Mesendoderm (in vitro differentiated cells): ENCODE measurements around the gene FRYL.

ENCODE experiments used
- DNase-seq: peaks from one replicate; pipeline ENCODE4 v3.0.0; 2013
- H2AK5ac ChIP-seq: 2 replicates; pipeline ENCODE4 v1.6.1; 2013; ENCODE audit warnings: low read length, inconsistent platforms
- H2BK120ac ChIP-seq: 2 replicates; pipeline ENCODE4 v1.6.1; 2013; ENCODE audit warnings: low read depth, mild to moderate bottlenecking, low read length, moderate library complexity, mixed read lengths
- H2BK15ac ChIP-seq: replicated peaks from 2 replicates; pipeline ENCODE4 v1.6.1; 2013; ENCODE audit warnings: low read depth, mild to moderate bottlenecking, moderate library complexity
- H2BK5ac ChIP-seq: 2 replicates; pipeline ENCODE4 v1.6.1; 2013; ENCODE audit warnings: low read length, inconsistent platforms
- H3K18ac ChIP-seq: 2 replicates; pipeline ENCODE4 v1.6.1; 2013; ENCODE audit warnings: mild to moderate bottlenecking, low read length, mixed read lengths
- H3K23ac ChIP-seq: one replicate; pipeline ENCODE4 v1.6.1; 2013; ENCODE audit warnings: low read length
- H3K27ac ChIP-seq: 2 replicates; pipeline ENCODE4 v1.5.1; 2013; ENCODE audit warnings: low read depth, mild to moderate bottlenecking, inconsistent platforms, low read length, moderate library complexity
- H3K27me3 ChIP-seq: 2 replicates; pipeline ENCODE4 v1.6.1; 2013; ENCODE audit warnings: low read length, control low read depth, mild to moderate bottlenecking, inconsistent platforms; ENCODE audit not compliant: insufficient read depth, poor library complexity
- H3K36me3 ChIP-seq: 2 replicates; pipeline ENCODE4 v1.6.1; 2013; ENCODE audit warnings: low read length, inconsistent platforms; ENCODE audit not compliant: control insufficient read depth, insufficient read depth
- H3K4ac ChIP-seq: one replicate; pipeline ENCODE4 v1.6.1; 2013; ENCODE audit warnings: low read depth, mild to moderate bottlenecking, low read length, moderate library complexity
- H3K4me1 ChIP-seq: 2 replicates; pipeline ENCODE4 v1.6.1; 2013; ENCODE audit warnings: low read depth, low read length, inconsistent platforms; ENCODE audit not compliant: control insufficient read depth
- H3K4me2 ChIP-seq: 2 replicates; pipeline ENCODE4 v1.6.1; 2013; ENCODE audit warnings: low read length
- H3K4me3 ChIP-seq: 2 replicates; pipeline ENCODE4 v1.5.1; 2013; ENCODE audit warnings: mild to moderate bottlenecking, low read length
- H3K56ac ChIP-seq: one replicate; pipeline ENCODE4 v1.6.1; 2013; ENCODE audit warnings: low read length
- H3K79me1 ChIP-seq: 2 replicates; pipeline ENCODE4 v1.6.1; 2013; ENCODE audit warnings: low read length, inconsistent platforms
- H3K79me2 ChIP-seq: 2 replicates; pipeline ENCODE4 v1.6.1; 2013; ENCODE audit warnings: mild to moderate bottlenecking, low read length; ENCODE audit not compliant: control insufficient read depth, insufficient read depth
- H3K9ac ChIP-seq: 2 replicates; pipeline ENCODE4 v1.6.1; 2013; ENCODE audit warnings: low read length, inconsistent platforms
- H4K5ac ChIP-seq: one replicate; pipeline ENCODE4 v1.6.1; 2013; ENCODE audit warnings: low read length
- H4K8ac ChIP-seq: one replicate; pipeline ENCODE4 v1.6.1; 2013; ENCODE audit warnings: low read depth, mild to moderate bottlenecking, control low read depth, low read length, moderate library complexity
- WGBS: extraction: QIAGEN DNeasy Blood & Tissue Kit; methylation state at CpG from one replicate; pipeline ENCODE4 v1.1.7; 2013; ENCODE audit warnings: low lambda C conversion rate, missing lambda C conversion rate; ENCODE audit not compliant: insufficient coverage; ENCODE audit errors: extremely low coverage; 5-methylcytosine and 5-hydroxymethylcytosine counted together

Gene FRYL

DNA sequence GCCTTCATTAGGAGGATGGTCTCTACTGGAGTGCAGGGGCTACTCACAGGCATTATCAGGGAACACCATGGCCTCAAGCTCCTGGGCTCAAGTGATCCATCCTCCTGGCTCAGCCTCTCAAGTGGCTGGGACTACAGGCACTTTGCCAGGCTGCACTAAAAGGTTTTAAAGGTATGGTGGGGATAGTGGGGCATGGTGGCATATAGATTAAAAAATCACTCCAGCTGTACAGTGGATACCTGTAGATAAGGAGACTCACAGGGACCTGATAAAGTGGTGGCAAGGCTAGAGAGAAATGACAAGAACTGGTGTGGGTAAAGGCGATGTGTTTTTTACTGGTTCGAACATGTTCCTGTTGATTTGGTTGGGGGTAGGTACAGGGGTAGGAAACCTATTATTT lies 284.1 kb downstream of the FRYL start:
- no peak overlapping the region for H3K27ac ChIP-seq
- no peak overlapping the region for H2BK15ac ChIP-seq
- H4K8ac ChIP-seq: no peak overlapping the region
- H3K4me2 ChIP-seq: no peak overlapping the region
- no peak overlapping the region for H3K4me3 ChIP-seq
- DNase-seq: no peak
- no peak overlapping the region for H3K4ac ChIP-seq
- no CpG with 5 or more reads among the region's 2 CpGs for WGBS
- no peaks in the 10 kb centered on the region for H3K4me1 ChIP-seq
- H3K18ac ChIP-seq: no peak overlapping the region
- H3K27me3 ChIP-seq: peaks cover 8% of the 10 kb centered on the region
- H2AK5ac ChIP-seq: no peak overlapping the region
- no peak overlapping the region for H3K9ac ChIP-seq
- no peak overlapping the region for H4K5ac ChIP-seq
- H3K36me3 ChIP-seq: peaks cover 2% of the 10 kb centered on the region
- H2BK120ac ChIP-seq: no peak overlapping the region
- H3K56ac ChIP-seq: no peak overlapping the region
- no peaks in the 10 kb centered on the region for H3K79me2 ChIP-seq
- H2BK5ac ChIP-seq: no peak overlapping the region
- H3K79me1 ChIP-seq: no peaks in the 10 kb centered on the region
- H3K23ac ChIP-seq: no peak overlapping the region

DNA sequence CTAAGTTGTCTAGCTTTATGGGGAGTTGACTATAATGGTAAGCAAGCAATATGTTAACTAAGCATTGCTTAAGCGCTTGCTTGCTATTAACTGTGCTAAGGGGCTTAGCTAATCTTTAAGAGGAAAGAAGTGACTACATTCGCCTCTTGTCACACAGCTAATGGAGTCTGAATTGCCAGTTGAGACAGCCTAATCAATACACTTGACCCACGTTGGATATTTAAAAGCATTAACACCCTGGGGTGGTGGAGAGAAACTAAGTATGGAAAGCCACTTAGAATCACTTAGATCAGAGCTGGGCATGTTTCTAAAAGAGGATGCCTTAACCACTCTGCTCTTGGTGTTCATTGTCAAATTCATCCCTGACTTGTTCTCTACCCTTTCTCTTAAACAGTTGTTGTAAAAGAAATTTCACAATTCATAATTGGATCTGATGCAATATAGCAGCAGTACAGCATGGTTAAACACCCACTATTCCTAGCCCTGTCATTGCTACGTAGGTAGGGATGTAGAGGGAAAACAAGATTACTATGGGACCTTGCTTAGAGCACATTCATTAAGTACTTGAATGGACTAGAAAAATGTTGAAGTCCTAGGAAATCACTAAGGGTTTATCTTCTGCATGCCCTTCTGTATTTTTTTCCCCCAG lies 286.5 kb downstream of the FRYL start:
- Histone ChIP-seq H2BK120ac (no peak overlapping the region), H2BK5ac (no peak overlapping the region), H3K23ac (no peak overlapping the region), H3K4me1 (no peaks in the 10 kb centered on the region), H3K27me3 (peaks cover 24% of the 10 kb centered on the region), H3K36me3 (no peaks in the 10 kb centered on the region), H3K4me3 (no peak overlapping the region), H3K4ac (no peak overlapping the region), H3K27ac (no peak overlapping the region), H2AK5ac (no peak overlapping the region), H2BK15ac (no peak overlapping the region), H3K4me2 (no peak overlapping the region), H3K79me2 (no peaks in the 10 kb centered on the region), H3K9ac (no peak overlapping the region), H3K79me1 (no peaks in the 10 kb centered on the region), H4K8ac (no peak overlapping the region), H3K56ac (no peak overlapping the region), H3K18ac (no peak overlapping the region), H4K5ac (no peak overlapping the region)
- DNase-seq: no peak
- WGBS: no CpG with 5 or more reads among the region's 4 CpGs

DNA sequence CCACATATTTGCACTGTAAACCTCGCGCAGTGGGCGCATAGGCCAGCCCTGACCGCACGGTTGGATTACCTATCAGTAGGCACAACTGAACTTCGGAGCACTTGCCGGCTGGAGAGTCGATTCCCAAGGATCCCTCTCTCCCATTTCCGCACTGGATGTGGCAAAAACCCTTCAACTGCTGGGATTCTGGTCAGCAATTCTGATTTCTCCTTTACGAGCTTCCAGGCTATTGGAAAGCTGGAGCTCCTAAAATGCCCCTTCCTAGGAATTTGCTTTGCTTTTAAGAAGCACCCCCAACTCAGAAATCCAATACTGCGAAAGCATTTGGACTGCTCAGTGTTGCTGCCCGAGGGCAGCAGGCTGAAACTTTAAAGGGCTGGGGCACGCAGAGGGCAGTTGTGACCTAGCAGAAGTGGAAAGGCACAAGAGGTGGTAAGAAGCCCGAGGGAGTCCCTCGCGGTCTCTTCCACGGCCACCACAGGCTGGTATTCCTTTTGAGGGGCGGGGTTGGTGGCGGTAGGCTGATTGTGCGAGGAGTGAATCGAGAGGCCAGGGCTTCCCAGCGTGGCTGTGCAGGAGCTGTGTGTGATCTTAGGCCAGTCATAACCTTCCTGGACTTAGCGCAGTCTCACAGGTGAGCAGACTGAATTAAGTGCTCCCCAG lies 288.4 kb downstream of the FRYL start:
- Histone ChIP-seq H3K4me2 (peak overlapping the region; percentile 2), H3K23ac (no peak overlapping the region), H3K79me1 (no peaks in the 10 kb centered on the region), H3K18ac (no peak overlapping the region), H3K79me2 (no peaks in the 10 kb centered on the region), H3K9ac (no peak overlapping the region), H3K27ac (no peak overlapping the region), H3K56ac (no peak overlapping the region), H2BK120ac (no peak overlapping the region), H4K8ac (no peak overlapping the region), H3K4me3 (no peak overlapping the region), H3K27me3 (peaks cover 28% of the 10 kb centered on the region), H3K36me3 (no peaks in the 10 kb centered on the region), H2AK5ac (no peak overlapping the region), H2BK15ac (no peak overlapping the region), H4K5ac (no peak overlapping the region), H2BK5ac (no peak overlapping the region), H3K4ac (no peak overlapping the region), H3K4me1 (no peaks in the 10 kb centered on the region)
- peak; percentile 13 for DNase-seq
- WGBS: no CpG with 5 or more reads among the region's 23 CpGs

DNA sequence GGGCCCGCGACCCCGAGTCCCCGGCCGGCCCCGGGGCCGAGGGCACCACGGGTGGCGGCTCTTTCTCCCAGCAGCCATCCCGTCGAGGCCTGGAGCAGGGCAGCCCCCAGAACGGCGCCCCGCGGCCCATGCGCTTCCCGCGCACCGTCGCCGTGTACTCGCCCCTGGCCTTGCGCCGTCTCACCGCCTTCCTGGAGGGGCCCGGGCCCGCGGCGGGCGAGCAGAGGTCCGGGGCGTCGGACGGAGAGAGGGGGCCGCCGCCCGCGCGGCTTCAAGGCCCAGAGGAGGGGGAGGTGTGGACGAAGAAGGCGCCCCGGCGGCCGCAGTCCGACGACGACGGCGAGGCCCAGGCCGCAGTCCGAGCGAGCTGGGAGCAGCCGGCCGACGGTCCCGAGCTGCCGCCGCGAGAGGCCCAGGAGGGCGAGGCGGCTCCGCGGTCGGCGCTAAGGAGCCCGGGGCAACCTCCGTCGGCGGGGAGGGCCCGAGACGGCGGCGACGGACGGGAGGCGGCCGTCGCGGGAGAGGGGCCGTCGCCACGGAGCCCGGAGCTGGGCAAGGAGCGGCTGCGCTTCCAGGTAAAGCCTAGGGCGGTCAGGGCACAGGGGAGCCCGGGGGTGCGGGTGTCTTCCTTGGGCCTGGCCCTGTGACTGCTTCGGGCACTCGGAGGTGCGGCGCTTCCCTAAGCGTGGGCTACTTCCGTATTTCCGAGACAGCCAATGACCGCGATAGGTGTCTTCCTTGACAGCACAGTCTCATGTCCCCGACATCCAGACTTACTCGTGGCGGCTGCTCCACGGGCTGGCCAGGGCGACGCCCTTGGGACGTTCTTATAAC lies 289.2 kb downstream of the FRYL start:
- DNase-seq: peak; percentile 53
- Histone ChIP-seq H3K4me3 (no peak overlapping the region), H2BK15ac (no peak overlapping the region), H3K27me3 (peaks cover 28% of the 10 kb centered on the region), H3K79me2 (no peaks in the 10 kb centered on the region), H3K27ac (no peak overlapping the region), H3K18ac (no peak overlapping the region), H4K5ac (no peak overlapping the region), H3K23ac (no peak overlapping the region), H2AK5ac (no peak overlapping the region), H3K4me1 (no peaks in the 10 kb centered on the region), H3K4ac (no peak overlapping the region), H3K4me2 (peak overlapping the region; percentile 18), H2BK5ac (no peak overlapping the region), H3K79me1 (no peaks in the 10 kb centered on the region), H3K56ac (peak overlapping the region; percentile 65), H3K36me3 (no peaks in the 10 kb centered on the region), H4K8ac (peak overlapping the region; percentile 42), H2BK120ac (no peak overlapping the region), H3K9ac (no peak overlapping the region)
- WGBS: no CpG with 5 or more reads among the region's 104 CpGs

DNA sequence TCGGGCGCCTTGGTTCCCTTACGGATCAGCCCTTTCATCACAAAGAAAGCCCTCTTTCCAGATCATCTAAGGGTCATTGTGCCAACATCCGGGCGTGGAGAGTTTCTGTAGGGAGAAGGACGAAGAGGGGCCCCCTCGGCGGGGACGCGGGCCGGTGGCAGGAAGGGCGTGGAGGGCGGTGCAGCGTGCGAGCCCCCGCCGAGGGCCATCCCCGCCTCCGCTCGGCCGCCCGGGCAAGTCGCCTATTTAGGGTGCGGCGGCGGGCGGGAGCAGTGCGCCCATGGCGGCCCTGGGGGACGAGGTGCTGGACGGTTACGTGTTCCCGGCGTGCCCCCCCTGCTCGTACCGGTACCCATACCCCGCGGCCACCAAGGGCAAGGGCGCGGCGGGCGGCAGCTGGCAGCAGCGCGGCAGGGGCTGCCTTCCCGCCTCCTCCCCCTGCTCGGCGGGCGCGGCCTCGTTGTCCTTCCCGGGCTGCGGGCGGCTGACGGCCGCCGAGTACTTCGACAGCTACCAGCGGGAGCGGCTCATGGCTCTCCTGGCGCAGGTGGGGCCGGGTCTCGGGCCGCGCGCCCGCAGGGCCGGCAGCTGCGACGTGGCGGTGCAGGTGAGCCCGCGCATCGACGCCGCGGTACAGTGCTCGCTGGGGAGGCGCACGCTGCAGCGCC lies 289.9 kb downstream of the FRYL start, which contains the start of gene ZAR1:
Gene ZAR1, plus strand, starts transcription at position 241 of the 668 bp plus-strand sequence. Its CDS starts 40 bp downstream, at position 281.
- H3K4ac ChIP-seq: no peak within 1 kb of the TSS
- H3K79me1 ChIP-seq: no peaks in the 10 kb centered on the region
- H2AK5ac ChIP-seq: no peak within 1 kb of the TSS
- H4K8ac ChIP-seq: peak within 1 kb of the TSS; percentile 42
- WGBS: no CpG with 5 or more reads among the region's 80 CpGs
- no peaks in the 10 kb centered on the region for H3K79me2 ChIP-seq
- H3K4me3 ChIP-seq: no peak within 1 kb of the TSS
- H3K36me3 ChIP-seq: no peaks in the 10 kb centered on the region
- H2BK120ac ChIP-seq: no peak within 1 kb of the TSS
- H3K4me1 ChIP-seq: no peaks in the 10 kb centered on the region
- H3K23ac ChIP-seq: no peak within 1 kb of the TSS
- peak within 1 kb of the TSS; percentile 26 for H3K4me2 ChIP-seq
- H2BK5ac ChIP-seq: no peak within 1 kb of the TSS
- no peak within 1 kb of the TSS for H4K5ac ChIP-seq
- no peak within 1 kb of the TSS for H2BK15ac ChIP-seq
- H3K27me3 ChIP-seq: peaks cover 28% of the 10 kb centered on the region
- no peak within 1 kb of the TSS for H3K18ac ChIP-seq
- no peak within 1 kb of the TSS for H3K27ac ChIP-seq
- peak; percentile 21 for DNase-seq
- H3K56ac ChIP-seq: peak within 1 kb of the TSS; percentile 65
- H3K9ac ChIP-seq: no peak within 1 kb of the TSS
